Cardiac fibroblast (primary cell): ENCODE results near the gene RAB10.
A peak's percentile ranks its signal among the peaks of the same experiment; 100 is the strongest.

Experiments used
- DNase-seq, 2 donors: peaks; one replicate each; pipeline versions ENCODE4 v3.0.0 to v3.0.0-alpha.2; 2010; ENCODE audit warnings: low read depth in 2 of 2
- H3K4me3 ChIP-seq, 2 donors: replicated peaks in 1 of 2; 1 replicate in 1 of 2; 2 replicates in 1 of 2; pipeline ENCODE4 v1.5.1; 2011; ENCODE audit warnings: low read depth in 2 of 2, low read length in 2 of 2, mild to moderate bottlenecking in 2 of 2, moderate library complexity in 1 of 2
- CTCF ChIP-seq: IDR thresholded peaks from one replicate; pipeline ENCODE4 v1.5.1; 2011; ENCODE audit warnings: low read depth, mild to moderate bottlenecking, low read length, inconsistent platforms

RAB10 gene

GRCh38 chr2:26139269-26140183 is 105.6 kb downstream of the RAB10 start:
- no peak for TF ChIP-seq CTCF
- no peak overlapping the region for H3K4me3 ChIP-seq

GRCh38 chr2:26141145-26141769 is 107.4 kb downstream of the RAB10 start:
- no peak overlapping the region for H3K4me3 ChIP-seq
- TF ChIP-seq CTCF, result no peak
- DNase-seq, result no peak

More at GRCh38 chr2:26139269-26140183, 105.6 kb downstream of the RAB10 start:
- DNase-seq, result peak in 1 of 2 donors; percentile 10

- no peak for DNase-seq
- TF ChIP-seq CTCF, result no peak
- H3K4me3 ChIP-seq, result no peak overlapping the region
These were observed 110.1 kb downstream of the RAB10 start for GRCh38 chr2:26144031-26144430.

- peak; percentile 65 for TF ChIP-seq CTCF
- peak; percentile 62 to 74 for DNase-seq
- H3K4me3 ChIP-seq, result no peak overlapping the region
These were observed 111.2 kb downstream of the RAB10 start for GRCh38 chr2:26144953-26145680.

- peak; percentile 23 to 34 for DNase-seq
These were observed 114.6 kb downstream of the RAB10 start for GRCh38 chr2:26148501-26148900.

More at GRCh38 chr2:26148501-26148900, 114.6 kb downstream of the RAB10 start:
- no peak overlapping the region for H3K4me3 ChIP-seq
- no peak for TF ChIP-seq CTCF
